ENCODE data around the gene FAM193B. TPM values are rescaled to one million over a fixed set of nuclear protein-coding genes. Genes with fewer than 3 reads are reported as not detected.

Gene FAM193B
- total and polyA plus RNA-seq, 2 of the 13 experiments (the other 11 are each of a cell fraction or from before 2014, with no cell fraction given), result 21.2 to 40.9 TPM

DNA sequence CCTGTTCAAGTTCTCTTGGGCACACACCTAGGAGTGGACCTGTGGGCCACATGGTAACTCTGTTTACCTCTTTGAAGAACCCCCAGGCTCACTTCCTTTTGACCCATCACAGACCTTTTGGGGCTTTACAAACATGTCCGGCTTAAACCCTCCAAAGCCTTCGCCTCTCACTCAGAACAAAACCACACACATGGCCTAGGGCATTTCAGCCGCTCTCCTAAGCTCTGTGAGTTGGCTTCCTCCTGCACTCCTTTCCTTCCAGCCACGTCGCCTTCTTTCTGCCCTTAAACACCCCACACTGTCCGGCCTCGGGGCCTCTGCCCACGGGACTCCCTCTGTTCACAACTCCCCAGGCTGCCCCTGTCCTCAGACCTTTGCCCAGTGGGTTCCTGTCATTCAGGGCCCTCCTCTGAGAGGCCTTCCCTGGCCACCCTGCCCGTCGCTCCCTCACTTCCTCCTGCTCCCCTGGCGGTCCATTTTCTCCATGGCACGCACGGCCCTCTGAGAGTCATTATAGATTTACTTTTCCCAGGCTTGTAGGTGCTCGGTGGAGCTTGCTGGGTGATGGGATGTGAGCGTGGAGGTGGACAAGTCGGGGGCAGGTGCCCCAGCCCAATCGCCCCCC lies 46.7 kb downstream of the FAM193B start (continued):
- TF ChIP-seq ZNF350 (CRISPR knock-in tag; IDR thresholded peaks at IDR 0.05; ENCODE audit: borderline replicate concordance, low read depth) (no peak), TCF12 (IDR thresholded peaks at IDR 0.05) (no peak), TCF12 (CRISPR knock-in tag; IDR thresholded peaks at IDR 0.05) (no peak)
- TF ChIP-seq, protein P1, sequence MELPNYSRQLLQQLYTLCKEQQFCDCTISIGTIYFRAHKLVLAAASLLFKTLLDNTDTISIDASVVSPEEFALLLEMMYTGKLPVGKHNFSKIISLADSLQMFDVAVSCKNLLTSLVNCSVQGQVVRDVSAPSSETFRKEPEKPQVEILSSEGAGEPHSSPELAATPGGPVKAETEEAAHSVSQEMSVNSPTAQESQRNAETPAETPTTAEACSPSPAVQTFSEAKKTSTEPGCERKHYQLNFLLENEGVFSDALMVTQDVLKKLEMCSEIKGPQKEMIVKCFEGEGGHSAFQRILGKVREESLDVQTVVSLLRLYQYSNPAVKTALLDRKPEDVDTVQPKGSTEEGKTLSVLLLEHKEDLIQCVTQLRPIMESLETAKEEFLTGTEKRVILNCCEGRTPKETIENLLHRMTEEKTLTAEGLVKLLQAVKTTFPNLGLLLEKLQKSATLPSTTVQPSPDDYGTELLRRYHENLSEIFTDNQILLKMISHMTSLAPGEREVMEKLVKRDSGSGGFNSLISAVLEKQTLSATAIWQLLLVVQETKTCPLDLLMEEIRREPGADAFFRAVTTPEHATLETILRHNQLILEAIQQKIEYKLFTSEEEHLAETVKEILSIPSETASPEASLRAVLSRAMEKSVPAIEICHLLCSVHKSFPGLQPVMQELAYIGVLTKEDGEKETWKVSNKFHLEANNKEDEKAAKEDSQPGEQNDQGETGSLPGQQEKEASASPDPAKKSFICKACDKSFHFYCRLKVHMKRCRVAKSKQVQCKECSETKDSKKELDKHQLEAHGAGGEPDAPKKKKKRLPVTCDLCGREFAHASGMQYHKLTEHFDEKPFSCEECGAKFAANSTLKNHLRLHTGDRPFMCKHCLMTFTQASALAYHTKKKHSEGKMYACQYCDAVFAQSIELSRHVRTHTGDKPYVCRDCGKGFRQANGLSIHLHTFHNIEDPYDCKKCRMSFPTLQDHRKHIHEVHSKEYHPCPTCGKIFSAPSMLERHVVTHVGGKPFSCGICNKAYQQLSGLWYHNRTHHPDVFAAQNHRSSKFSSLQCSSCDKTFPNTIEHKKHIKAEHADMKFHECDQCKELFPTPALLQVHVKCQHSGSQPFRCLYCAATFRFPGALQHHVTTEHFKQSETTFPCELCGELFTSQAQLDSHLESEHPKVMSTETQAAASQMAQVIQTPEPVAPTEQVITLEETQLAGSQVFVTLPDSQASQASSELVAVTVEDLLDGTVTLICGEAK (IDR thresholded peaks at IDR 0.05), result no peak
- TF ChIP-seq, protein P1 (CRISPR knock-in tag; IDR thresholded peaks at IDR 0.05), result no peak
